Measurements from ENCODE around the gene MOB2. TPM values are rescaled to one million over a fixed set of nuclear protein-coding genes. Genes with fewer than 3 reads are reported as not detected.

Gene MOB2
- total and polyA plus RNA-seq, 7 donors: 44.5 to 75.1 (median 58.1) TPM

DNA sequence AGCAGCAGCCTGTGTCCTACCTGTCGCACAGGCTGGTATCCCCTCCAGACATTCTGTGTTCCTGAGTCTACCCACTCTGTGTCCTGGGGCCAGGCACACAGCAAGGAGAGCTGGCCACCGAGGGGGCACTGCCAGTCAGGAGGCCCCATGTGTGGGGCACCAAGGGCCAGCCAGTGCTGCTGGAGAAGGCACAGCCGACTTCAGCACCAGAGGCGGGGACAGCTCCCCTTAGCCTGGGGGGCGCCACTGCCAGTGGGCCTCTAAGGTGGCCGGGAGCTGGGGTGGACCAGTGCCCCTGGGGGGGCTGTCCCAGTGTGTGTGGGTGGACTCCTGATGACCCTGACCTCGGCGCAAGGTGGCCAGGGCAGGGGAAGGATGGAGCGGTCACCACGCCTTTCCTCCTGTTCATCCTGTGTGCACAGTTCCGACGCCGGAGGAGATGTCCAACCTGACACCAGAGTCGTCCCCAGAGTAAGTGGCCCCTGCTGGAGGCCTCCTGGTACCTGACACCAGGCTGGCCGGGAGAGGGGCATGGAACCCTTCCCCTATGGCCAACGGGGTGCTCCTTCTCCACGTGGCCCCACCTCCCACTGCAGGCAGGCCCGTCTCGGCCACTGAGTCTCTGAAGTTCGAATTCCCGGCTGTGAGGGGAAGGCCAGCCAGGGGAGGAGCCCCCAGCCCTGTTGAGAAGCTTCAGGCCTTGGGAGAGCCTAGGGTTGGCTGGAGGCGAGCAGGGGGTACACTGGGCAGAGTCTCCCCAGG is 35.4 kb downstream of the MOB2 start:
- Histone ChIP-seq H3K4me3 (no peak overlapping the region), H3K27ac (no peak overlapping the region), H3K9me3 (no peaks in the 10 kb centered on the region), H3K27me3 (ENCODE audit: insufficient read depth in 3 of 3, low read length in 2 of 3) (peaks cover 0 to 13% (median 6%) of the 10 kb centered on the region in 3 donors), H3K36me3 (ENCODE audit: insufficient read depth in 1 of 2, low read depth in 1 of 2) (no peaks in the 10 kb centered on the region), H3K4me1 (no peaks in the 10 kb centered on the region)
- intact Hi-C loops (cut with DNase I): no loop called here
- ATAC-seq (no peak), DNase-seq (no peak)
- TF ChIP-seq CTCF (IDR thresholded peaks at IDR 0.05): no peak
- whole genome bisulfite sequencing, 3 donors: 60 to 71% (median 61%) methylated on average over 19 to 22 of the region's 22 CpGs

DNA sequence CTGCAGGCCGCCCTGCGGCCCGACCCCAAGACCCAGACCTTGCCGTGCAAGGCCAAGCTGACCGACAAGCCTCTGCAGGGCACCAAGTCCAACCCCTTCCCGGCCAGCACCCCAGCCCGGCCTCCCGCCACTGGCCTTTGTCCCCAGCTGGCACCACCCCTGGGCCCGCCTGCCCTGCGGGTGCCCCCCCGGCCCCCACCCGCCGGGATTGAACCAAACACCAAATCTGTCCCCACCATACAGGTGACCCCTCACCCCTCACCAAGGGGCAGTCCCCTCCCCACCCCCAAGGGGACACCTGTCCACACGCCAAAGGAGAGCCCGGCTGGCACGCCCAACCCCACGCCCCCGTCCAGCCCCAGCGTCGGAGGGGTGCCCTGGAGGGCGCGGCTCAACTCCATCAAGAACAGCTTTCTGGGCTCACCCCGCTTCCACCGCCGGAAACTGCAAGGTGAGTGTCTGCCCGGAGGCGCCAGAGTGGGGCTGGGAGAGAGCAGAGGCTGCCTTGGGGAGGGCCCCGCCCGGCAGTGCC is 36.2 kb downstream of the MOB2 start:
- no peak for ATAC-seq
- DNase-seq: no peak
- no peaks in the 10 kb centered on the region for H3K4me1 ChIP-seq
- H3K4me3 ChIP-seq: no peak overlapping the region
- no peak overlapping the region for H3K27ac ChIP-seq
- intact Hi-C loops (cut with DNase I): no loop called here
- H3K27me3 ChIP-seq (ENCODE audit: insufficient read depth in 3 of 3, low read length in 2 of 3): peaks cover 0 to 13% (median 6%) of the 10 kb centered on the region in 3 donors
- H3K9me3 ChIP-seq: no peaks in the 10 kb centered on the region
- no peaks in the 10 kb centered on the region for H3K36me3 ChIP-seq (ENCODE audit: insufficient read depth in 1 of 2, low read depth in 1 of 2)
- no peak for TF ChIP-seq CTCF (IDR thresholded peaks at IDR 0.05)
- 87 to 90% (median 89%) methylated on average over 25 to 29 of the region's 29 CpGs for WGBS, 3 donors

- H3K9me3 ChIP-seq: no peaks in the 10 kb centered on the region
- H3K36me3 ChIP-seq (ENCODE audit: insufficient read depth in 1 of 2, low read depth in 1 of 2): no peaks in the 10 kb centered on the region
- H3K4me3 ChIP-seq: no peak overlapping the region
- H3K27me3 ChIP-seq (ENCODE audit: insufficient read depth in 3 of 3, low read length in 2 of 3): peaks cover 0 to 13% (median 6%) of the 10 kb centered on the region in 3 donors
- TF ChIP-seq CTCF (IDR thresholded peaks at IDR 0.05): no peak
- ATAC-seq (no peak), DNase-seq (no peak)
- intact Hi-C loops (cut with DNase I): no loop called here
- H3K27ac ChIP-seq: no peak overlapping the region
- no peaks in the 10 kb centered on the region for H3K4me1 ChIP-seq
- 74 to 79% (median 76%) methylated on average over 24 to 31 of the region's 31 CpGs for WGBS, 3 donors
Measured at GRCh38 chr11:1449490-1450243, 36.9 kb downstream of the MOB2 start.

GRCh38 chr11:1448882-1449281 is 37.7 kb downstream of the MOB2 start:
- Histone ChIP-seq H3K4me3 (no peak overlapping the region), H3K4me1 (no peaks in the 10 kb centered on the region), H3K36me3 (ENCODE audit: insufficient read depth in 1 of 2, low read depth in 1 of 2) (no peaks in the 10 kb centered on the region), H3K27me3 (ENCODE audit: insufficient read depth in 3 of 3, low read length in 2 of 3) (peaks cover 0 to 13% (median 6%) of the 10 kb centered on the region in 3 donors), H3K27ac (no peak overlapping the region), H3K9me3 (no peaks in the 10 kb centered on the region)
- ATAC-seq (no peak), DNase-seq (no peak)
- no peak for TF ChIP-seq CTCF (IDR thresholded peaks at IDR 0.05)
- intact Hi-C loops (cut with DNase I): no loop called here
- 64 to 73% (median 71%) methylated on average over 16 to 24 of the region's 24 CpGs for WGBS, 3 donors

Data from psoas muscle (tissue), 8 donors.